Fibroblast of peridontal ligament (primary cell): ENCODE results near the gene BIVM.
"Not testable (repeated sequence)": the region's sequence is repeated elsewhere in the genome, so short reads cannot be mapped to it uniquely, and the experiment has no call there.

Experiments used
- DNase-seq: peaks from one replicate; pipeline ENCODE4 v3.0.0-alpha.2; 2010; ENCODE audit errors: extremely low read depth

Gene BIVM, protein sequence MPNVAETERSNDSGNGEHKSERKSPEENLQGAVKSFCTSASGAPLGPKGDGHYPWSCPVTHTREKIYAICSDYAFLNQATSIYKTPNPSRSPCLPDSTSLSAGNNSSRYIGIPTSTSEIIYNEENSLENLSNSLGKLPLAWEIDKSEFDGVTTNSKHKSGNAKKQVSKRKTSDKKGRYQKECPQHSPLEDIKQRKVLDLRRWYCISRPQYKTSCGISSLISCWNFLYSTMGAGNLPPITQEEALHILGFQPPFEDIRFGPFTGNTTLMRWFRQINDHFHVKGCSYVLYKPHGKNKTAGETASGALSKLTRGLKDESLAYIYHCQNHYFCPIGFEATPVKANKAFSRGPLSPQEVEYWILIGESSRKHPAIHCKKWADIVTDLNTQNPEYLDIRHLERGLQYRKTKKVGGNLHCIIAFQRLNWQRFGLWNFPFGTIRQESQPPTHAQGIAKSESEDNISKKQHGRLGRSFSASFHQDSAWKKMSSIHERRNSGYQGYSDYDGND

DNA sequence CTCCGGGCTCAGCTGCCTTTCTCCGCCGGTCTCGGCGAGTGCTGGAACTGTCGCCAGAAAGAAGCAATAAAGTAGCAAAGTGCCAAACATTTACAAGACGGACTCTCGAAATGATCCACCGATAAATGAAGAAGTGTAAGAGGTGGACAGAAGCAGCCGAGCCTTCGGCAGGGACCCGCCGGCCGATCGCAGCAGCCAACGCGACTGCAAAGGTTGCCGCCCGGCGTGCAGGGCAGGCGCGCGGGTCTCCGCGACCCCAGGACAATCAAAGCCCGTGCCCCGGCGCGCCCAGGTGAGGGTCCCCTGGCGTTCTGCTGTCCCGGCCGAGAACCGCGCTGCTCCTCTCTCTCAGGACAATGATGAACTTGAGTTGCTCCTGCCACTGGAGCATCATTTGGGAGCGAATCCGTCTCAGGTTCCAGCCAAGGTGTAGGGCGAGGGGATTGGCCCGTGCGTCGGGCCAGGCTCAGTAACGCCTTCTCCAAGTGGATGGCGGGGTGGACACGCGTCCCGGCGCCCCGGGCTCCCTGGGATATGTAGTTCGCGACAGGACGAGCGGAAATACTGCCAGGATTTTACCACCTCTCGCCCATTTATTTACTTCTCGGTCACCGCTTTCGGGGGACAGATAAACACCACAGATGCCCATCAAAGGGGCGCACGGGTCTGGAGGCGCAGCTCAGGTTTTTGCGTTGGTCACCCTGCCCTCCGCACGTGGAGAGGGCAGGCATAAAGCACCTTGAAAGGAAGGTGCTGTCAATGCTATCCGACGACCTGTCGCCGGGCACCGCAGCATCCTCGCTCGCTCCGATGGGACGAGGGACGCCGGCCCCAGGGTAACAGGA is at the start of gene BIVM, which contains the start of gene POGLUT2:
Gene BIVM (plus strand): TSS at position 539 of the 845 bp plus-strand sequence. CDS start 8,149 bp downstream, outside the sequence.
Gene POGLUT2 (minus strand): TSS at position 396 of the 845 bp plus-strand sequence. CDS start 306 bp downstream, at position 90.
- peak; percentile 87 for DNase-seq

DNA sequence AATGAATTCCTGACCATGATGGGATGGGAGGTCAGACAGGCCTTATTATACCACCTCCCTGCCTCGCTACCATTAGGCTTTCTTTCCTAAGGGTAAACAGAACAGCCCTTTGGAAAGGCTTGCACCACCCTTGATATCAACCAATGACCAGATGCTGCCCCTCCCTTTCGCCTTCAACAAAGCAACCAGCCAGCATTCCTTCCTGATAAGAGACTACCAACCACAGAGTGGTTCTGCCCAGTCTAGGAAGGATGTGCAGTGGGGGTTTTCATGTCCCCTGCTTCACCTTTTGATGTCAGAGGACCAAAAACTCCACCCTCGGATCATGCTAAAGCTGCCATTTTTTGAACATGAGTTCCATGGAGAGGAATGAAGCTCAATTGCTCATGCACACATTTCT is 47.0 kb upstream of the BIVM start:
- DNase-seq = no peak

DNA sequence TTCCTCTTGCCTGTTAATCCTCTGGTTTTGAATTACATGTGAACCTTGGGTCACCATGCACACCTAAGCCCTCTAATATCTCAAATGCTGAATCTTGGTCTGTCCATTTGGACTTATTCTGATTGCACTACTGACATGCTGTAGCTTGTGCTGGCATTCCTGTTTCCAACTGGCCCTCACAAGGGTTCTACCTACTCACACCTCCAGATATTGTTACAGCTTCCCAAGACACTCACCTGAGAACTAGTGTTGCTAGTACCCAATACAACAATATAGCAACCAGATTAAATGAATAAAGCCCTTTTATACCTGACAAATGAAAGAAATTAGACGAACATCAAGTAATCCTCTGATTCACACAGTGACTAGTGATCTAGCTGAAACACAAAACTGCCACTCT is 41.9 kb upstream of the BIVM start:
- DNase-seq = no peak

DNA sequence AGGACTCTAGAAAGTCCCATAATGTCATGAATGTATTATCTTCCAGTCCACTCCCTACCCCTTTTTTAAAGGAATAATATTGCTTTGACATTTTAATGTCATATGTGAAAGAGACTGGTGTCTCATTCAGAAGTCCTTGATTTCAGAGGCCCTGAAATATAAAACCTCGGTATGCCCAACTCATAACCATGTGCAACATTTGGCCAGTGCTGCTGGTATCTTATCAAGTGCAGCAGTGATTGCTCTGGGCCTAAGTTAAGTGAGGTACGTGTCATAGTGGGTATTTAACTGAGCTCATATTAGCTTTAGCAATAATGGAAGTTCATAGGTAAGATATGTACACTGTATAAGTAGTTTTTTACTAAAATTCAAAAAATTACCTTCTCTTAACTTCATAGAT is 40.1 kb upstream of the BIVM start:
- no peak for DNase-seq

DNA sequence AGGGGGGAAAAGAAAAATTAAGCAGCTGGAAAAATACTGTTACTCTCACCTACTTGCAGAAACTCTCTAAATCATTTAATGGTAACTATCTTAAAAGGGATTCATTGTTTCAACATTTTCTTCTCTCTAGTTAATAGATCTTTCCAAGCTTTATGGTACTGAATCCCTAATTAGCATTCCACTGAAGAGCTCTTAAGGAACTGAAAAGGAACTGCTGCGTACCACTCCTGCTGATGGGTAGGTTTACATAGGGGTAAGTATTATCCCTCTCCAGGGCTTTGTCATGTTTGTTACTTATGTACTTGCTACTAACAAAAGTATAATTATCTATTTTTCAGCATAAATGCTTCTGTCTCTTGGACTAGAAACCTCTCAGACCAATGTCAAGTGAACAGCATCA is 37.8 kb upstream of the BIVM start:
- no peak for DNase-seq

DNA sequence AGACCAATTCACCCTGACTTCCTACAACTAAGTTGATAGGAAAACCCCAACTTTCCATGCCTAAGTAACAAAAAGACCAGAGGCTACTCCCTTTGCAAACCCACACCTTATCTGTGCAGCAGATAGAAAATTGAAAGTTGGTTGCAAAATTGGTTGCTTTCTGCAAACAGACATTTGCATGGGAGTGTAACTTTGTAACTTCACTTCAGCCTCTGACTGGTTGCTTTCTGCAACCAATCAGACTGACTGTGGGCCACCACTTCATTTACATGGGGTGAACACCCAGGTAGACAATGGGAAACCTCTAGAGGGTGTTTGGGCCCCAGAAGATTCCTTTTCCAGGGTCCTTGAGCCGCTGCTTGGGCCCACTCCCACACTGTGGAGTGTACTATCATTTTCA is 35.2 kb upstream of the BIVM start:
- no peak for DNase-seq

DNA sequence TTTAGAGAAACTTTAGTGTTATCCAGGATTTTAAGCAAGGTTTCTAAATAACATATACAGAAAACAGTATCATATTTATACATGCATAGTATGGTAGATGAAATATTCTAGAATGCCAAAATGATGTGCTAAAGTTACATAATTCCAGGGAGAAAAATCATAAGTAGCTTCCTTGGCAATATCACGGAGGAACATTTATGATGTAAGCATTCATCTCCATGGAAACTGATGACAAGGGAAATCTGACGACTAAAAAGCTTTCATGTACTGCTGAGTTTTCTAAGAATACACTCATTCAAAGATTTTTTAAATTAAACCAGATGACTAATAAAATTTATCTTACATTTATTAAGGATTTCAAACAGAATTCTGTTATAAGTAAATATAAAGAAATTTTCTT is 30.0 kb upstream of the BIVM start:
- DNase-seq = peak; percentile 41

DNA sequence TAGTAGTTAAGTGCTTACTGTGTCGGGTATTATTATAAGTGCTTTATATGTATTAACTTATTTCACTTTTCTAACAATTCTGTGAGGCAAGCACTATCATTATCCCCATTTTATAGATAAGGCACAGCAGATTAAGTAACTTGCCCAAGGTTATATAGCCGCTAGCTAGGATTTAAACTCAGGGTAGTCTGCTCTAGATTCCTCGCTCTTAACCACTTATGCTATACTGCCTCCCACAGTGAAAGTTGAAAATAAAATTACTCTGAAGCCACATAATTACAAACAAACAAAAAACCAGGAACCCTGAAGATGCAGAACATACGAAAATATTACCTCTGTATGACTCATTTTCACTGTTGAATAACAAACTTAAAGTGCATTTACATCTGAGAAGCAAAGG is 29.2 kb upstream of the BIVM start:
- DNase-seq = peak; percentile 54

DNA sequence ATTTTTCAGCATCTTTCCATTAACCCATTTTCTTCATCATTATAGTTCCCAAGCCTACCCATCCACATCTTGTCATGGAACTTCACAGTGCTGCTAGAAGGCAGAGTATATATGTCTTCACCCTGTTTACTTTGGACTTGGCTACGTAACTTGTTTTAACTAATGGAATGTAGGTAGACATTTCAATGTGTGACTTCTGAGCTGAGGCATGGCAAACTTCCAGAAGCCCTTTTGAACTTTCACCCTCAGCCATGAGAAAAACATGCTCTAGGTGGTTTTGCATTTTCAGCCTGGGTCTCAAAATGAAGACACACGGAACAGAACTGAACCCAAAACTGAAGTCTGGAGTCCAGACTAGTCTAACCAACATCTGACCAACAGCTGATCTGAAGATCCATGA is 28.5 kb upstream of the BIVM start:
- DNase-seq = no peak

DNA sequence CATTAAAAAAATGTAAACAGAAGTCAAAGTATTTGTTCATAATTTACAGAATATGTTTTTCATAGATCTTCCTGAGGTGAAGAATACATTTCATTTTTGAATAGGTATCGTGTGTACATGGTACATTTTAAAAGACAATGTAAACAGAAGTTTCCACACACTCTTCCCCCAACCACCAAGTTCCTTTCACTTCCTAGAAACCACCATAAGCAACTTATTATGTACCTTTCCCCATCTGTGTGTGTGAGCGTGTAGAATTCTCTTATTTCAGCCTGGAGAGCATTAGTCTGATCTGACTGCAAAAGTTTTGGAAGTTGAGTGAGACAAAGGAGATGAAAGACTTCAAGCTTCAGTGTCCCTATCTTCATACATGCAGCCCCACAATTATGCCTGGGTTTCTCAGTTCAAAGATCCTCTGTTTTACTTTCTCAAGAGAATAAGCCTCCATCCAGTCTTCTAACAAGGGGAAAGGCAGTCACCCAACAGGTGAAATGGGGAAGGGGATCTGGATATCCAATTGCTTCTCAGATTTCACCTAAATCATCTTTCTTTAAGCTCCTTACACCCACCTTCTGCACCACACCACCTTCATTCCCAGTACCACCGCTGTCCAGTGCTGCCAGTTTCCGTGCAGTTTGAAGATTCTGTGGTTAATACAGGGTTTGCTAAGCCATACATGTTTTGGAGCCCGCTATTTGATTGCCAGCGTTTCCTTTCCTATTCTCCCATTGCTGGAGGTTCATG is 27.4 kb upstream of the BIVM start:
- peak; percentile 4 for DNase-seq

DNA sequence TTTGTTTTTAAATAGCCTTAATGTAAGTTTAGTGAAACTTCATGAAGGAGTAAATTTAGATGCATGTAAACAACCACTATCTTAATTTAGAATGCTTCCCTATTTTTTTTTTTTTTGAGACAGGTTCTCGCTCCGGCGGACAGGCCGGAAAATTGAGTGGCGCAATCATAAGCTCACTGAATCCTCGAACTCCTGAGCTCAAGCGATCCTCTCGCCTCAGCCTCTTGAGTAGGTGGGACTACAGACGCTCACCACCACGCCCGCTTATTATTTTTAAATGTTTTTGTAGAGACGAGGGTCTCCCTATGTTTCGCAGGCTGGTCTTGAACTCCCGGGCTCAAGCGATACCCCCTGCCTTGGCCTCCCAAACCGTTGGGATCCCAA is 26.9 kb upstream of the BIVM start:
- DNase-seq = no peak

DNA sequence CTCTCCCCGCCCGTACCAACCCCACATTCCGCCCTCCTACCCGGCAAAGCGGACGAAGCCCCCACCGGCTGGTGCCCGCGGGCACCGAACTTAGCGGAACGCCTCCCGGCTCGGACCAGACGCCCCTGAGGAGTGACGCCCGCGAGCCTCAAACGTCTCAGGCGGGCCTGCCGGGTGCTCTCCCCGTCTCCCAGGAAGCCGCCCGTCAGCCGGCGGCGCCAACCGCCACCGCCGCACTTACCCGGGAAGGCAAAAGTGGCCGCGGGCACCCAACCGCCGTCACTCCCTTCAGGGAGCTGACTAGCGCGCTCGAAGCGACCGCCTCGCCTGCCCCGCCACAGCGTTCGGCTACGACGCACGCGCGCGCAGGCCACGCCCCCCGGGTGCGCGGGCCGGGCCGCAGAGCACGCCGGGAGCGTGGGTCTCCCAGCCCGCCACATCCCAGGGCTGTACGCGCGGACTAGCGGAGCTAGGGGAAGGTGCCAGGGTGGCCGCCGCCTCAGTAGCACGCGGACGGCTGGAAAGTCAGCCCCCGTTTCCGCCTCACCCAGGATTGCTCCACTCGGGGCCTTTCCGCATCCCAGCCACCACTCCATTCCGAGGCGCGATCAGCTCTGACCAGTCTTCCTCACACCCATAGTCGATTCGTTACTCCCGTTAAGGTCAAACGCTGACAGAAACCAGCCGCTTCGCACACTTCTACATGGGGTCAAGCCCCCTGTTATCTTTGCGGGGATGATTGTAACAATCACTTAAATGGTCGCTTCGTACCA is 25.3 kb upstream of the BIVM start, which contains the start of gene TEX30:
Gene TEX30 (minus strand): TSS at position 346 of the 773 bp plus-strand sequence. CDS start 3,760 bp downstream, outside the sequence.
- DNase-seq = peak; percentile 67

DNA sequence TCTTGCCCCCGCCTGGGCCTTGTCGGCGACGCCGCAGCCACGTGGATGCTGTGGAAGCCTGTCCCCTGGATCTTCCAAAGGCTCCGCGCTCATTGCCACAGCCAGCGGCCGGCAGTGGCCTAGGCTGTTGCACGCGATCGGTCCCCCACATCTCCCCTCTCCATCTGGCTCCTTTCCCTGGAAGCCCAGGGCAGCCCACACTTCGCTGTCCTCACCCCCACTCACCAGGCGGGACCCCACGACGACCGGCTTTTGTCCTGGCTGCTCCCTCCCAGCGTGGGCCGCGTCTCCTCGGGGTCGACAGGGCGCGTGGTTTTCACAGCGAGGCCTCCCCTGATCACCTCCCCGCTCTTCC is 24.7 kb upstream of the BIVM start:
- DNase-seq = no peak

DNA sequence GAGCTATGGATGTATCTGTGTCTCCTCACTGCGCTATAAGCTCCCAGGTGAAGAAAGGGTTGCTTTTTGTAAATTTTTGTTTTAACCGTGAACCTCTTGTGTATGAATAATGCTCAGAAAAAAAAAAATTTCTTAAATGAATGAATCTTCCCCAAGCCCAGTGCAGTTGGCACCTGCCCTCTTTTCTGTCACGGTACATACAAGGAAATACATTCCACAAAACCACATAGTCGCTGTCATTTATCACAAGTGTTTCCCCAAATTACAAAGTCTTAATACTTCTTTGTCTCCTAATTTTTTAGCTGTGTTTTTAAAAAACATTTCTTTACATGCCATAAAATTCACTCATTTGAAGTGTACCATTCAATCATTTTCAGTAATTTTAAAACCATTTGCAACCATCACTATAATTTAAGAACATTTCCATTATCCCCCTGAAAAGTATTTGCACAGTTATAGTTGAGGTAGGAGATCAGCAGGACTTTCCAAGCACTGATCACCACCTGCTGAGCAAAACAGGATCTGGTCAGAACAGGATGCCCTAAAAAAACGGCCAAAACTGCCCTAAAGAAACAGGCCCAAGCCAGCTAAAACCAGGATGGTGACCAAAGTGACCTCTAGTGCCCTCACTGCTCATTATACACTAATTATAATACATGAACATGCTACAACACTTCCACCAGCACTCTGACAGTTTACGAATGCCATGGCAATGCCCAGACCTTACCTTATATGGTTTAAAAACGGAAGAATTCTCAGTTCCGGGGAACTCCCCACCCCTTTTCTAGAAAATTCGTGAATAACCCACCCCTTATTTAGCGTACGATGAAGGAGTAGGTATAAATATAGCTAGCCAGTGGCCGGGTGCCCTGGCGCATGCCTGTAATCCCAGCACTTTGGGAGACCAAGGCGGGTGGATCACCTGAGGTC is 24.1 kb upstream of the BIVM start:
- DNase-seq = no peak

DNA sequence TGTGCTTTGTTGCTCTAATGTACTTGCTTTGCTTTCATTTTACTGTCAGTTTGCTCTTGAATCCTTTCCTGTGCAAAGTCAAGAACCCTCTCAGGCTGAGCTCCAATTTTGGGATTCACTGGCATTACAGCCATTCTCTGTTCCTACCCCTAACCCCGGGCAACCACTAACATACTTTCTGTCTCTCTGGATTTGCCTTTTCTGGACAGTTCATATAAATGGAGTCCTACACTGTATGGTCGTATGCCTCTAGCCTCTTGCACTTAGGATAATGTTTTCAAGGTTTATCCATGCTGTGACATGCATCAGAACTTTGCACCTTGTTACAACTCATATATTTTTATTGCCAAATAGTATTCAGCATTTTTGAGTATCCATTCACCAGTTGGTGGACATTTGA is 22.6 kb upstream of the BIVM start:
- DNase-seq = no peak

DNA sequence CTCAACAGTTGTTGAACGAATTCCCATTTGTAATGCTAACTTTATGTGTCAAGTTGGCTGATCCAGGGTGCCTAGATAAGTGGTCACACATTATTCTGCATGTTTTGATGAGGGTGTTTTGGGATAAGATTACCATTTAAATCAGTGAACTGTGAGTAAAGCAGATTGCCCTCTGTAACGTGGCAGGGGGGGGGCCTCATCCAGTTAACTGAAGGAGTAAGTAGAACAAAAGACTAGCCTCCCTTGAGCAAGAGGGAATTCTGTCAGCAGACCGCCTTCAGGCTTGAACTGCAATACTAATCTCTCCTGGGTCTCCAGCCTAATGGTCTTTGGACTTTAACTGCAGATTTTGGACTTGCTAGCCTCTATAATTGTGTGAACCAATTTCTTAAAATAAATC is 21.2 kb upstream of the BIVM start:
- no peak for DNase-seq

DNA sequence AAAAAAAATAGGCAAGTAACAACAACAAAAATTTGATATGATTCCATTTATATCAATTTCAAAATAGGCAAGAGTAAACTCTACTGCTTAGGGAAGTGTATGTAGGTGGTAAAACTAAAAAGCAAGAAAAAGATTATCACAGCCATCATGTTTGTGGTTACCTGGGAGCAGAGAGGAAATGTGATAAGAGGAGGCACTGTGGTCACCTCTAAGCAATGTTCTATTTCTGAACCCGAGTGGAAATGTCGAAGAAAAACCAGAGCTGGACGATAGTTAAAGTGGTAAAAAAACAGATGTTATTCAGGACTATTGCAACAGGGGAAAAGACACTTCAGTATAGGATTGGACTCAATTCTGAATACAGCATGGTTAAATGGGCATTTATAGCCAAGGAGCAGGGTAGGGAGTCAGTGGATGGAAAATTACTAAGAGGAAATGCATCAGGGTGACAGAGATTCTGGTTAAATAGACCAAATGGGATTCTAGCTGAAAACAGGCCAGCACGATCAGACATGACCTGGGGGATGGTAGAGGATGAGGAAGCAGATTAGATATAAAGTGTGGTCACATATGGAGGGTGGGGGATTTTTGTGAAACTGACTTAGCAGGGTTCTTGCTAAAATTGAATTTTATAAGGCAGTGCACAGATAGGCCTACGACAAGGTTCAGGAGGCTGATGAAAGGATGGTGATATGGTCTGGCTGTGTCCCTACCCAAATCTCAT is 19.3 kb upstream of the BIVM start:
- DNase-seq = no peak

DNA sequence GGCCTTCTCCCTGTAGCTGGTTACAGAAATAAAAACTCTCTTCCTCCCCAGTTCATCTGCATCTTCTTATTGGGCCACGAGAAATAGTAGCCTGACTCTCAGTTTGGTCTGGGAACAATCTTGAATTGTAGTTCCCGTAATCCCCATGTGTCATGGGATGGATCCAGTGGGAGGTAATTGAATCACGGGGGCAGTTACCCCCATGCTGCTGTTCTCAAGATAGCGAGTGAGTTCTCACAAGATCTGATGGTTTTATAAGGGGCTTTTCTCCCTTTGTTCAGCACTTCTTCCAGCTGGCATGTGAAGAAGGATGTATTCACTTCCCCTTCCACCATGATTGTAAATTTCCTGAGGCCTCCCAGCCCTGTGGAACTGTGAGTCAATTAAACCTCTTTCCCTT is 18.3 kb upstream of the BIVM start:
- DNase-seq = not testable (repeated sequence)

DNA sequence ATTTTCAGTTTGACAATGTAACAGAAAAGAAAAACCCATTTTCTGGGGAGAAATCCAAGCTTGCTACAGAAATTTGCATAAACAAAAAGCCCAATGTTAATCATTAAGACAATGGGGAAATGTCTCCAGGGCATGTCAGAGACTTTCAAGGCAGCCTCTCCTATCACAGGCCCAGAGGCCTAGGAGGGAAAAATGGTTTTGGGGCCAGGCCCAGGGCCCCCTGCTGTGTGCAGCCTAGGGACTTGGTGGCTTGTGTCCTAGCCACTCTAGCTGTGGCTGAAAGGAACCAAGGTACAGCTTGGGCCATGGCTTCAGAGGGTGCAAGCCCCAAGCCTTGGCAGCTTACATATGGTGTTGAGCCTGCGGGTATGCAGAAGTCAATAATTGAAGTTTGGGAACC is 17.3 kb upstream of the BIVM start:
- DNase-seq = no peak
